KG1 (cell line): ENCODE measurements around the gene CRYGB.
"Not testable (repeated sequence)": the region's sequence is repeated elsewhere in the genome, so short reads cannot be mapped to it uniquely, and the experiment has no call there.

Experiments
- DNase-seq: peaks from one replicate; lab custom pipeline; 2025; lab: John Stamatoyannopoulos, UW

Gene CRYGB

DNA sequence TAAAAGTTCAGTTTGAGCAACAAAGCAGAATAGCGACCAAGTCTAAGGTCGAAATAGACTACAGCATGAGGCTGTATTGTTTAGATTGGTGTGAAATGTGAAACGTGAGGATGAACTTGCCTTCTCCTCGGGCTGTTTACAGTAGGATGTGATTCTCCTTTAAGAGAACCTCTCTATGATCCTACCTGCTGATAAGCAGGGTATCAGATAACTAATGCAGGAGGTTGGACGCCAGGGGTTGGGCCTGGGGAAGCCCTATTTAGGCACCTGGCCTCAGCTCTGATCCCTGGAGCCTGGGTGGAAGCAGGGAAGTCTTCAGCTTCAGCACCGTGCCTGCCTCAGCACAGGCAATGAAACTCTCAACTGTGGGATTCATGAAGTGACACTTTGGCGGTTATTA is 33.0 kb downstream of the CRYGB start:
- DNase-seq: no peak

DNA sequence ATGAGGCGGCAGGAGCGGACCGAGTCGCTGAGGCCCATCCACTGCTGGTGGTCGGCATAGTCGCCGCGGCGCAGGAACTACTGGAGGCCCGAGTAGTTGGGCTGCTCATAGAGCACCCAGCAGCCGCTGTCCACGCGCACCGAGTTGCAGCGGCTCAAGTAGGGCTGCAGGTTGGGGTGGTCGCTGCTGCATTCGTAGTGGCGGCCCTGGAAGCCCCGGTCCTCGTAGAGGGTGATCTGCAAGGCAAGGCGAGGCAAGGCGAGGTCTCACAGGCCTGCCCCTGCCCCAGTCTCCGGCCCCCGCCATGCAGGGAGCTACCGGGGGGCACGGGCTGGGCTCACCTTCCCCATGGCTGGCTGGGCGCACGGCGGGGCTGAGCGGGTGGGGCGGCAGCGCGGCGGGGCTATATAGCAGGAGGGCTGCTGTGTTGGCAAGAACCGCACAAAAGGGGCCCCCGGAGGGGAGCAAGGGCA is 33.6 kb downstream of the CRYGB start:
- DNase-seq: not testable (repeated sequence)

DNA sequence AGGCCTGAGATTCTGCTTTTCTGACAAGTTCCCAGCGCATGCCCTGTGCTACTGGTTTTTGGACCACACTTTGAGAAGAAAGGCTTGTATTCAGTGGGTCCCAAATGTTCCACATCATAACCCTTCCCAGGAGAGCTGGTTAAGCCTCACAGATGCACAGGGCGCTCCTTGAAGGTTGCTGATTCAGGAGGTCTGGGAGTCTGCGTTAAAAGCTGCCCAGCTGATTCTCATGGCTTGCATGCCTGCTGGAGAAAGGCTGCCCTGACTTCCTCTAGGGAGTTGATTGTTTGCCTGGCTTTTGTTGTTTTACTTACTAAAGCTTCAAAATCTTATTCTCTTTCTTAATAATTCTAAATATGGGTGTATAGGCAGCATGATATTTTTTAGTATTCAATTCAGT is 42.3 kb downstream of the CRYGB start:
- DNase-seq: no peak

DNA sequence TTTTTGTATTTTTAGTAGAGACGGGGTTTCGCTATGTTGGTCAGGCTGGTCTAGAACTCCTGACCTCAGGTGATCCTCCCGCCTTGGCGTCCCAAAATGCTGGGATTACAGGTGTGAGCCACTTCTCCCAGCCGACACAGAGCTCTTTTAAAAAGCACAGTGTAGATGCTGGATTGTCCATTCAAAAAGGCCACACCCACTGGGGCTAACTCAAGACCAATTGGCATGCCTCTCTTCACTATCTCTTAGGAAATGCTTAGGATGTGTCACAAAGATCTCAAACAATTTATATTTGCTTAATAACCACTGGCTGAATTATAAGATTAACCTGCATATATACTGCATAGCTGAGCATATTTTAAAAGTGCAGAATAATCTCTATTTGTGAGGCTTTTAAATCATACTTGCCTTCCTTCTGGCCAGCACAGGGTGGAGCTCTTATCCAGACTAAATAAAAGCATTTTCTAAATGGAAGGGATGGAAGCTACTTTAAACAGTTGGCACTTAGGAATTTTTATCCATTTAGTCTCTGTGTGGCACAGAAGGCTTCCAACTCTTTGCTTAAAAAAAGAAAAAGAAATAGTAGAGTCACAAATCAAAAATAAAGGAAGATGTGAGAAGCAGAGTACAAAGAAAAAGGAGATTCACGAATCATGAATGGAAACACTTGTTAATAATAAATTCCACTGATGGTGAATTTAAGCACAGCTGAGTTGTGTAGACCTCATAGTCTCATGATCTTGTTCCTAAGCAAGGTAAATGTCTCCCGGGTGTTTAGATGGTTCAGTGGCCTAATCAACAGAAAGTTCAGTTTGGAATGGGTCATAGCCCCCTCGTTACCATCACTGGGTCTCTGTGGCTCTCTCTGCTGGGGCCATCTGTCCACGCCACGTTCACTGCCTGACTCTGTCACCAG is 44.0 kb downstream of the CRYGB start:
- DNase-seq: no peak

DNA sequence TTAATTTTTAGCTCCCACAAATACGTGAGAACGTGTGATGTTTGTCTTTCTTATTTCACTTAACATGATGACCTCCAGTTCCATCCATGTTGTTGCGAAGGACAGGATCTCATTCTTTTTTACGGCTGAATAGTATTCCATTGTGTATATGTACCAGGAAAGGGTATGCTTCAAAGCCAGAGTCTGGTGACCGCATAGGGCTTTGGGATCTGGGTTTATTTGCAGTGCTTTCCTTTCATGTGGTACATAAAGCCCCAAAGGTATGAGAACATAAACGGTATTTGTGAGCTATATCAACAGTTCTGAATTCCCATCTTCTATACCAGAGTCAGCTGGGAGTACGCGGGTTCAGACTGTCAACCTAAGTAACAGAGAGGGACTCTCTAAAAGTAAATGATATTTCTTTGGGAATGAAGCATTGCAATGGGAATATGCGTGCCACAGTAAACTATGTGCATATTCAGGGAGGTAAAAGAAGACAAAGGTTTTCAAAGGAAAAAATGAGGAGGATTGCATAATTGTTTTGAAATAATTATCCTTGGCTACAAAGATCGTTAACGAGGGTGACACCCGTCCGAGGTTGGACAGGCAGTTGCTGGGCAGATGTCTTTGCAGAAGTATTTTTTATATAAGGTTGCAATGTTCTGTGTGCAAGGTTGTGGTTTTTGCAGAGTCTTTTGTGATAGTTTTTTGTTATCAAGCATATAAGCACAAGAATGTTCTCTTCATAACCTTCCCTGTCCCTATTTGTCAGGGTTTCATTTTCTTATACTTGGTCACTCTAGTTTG is 46.1 kb downstream of the CRYGB start:
- no peak for DNase-seq

DNA sequence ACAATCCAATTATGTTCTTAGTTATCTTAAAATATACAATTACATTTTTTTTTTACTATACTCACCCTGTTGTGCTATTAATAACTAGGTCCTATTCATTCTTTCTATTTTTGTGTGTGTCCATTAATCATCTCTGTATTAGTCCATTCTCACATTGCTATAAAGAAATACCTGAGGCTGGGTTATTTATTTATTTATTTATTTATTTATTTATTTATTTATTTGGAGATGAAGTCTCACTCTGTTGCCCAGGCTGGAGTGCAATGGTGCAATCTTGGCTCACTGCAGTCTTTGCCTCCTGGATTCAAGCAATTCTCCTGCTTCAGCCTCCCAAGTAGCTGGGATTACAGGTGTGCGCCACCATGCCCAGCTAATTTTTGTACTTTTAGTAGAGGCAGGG is 47.3 kb downstream of the CRYGB start:
- DNase-seq: not testable (repeated sequence)

DNA sequence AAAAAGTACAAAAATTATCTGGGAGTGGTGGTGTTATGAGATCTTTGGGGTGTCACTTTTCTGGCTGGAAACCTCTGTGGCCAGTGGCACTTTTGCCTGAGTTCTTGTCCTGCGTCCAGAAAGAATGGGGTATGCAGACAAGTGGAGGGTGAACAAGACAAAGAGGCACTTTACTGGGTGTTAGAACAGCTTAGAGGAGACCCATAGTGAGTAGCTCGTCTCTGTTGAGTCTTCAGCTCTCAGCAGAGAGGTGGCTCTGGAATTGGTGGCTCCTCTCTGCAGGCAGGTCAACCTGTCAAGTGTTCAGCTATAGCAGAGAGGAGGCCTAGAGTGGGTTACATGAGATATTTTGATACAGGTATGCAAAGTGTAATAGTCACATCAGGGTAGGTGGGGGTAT is 47.7 kb downstream of the CRYGB start:
- no peak for DNase-seq

DNA sequence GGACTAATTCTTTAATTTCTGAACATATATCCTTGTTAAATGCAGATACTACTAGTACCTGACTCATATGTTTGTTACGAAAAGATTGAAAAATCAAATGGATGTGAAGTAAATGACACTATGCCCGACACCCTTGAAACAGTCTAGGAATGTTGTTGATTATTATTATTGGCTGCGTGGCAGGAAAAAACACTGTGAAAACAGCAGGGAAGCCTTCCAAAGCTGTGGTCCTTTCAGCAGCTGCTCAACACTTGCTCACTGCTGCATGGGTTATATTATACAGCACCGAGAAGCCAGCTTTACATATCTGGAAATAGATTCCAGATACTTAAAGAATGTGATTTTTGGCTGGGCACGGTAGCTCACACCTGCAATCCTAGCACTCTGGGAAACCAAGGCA is 48.2 kb downstream of the CRYGB start:
- no peak for DNase-seq

DNA sequence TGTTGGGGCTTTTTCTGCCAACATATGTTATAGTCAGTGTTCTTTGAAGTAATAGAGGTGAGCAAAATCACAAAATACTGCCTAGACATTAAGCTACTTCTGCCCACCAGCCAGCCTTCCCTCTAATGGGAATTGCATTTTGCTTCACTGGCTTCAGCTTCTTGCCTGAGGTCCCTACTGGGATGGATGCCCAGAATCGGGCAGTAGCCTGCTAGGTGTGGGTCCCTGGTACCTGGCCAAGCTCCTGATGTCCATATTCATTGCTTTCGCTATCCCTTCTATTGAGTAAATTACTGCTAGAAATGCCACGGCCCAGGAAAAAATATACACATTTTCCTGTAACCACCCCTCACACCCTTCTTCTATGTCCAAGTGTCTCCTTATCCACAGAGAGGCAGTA is 48.6 kb downstream of the CRYGB start:
- DNase-seq: no peak

DNA sequence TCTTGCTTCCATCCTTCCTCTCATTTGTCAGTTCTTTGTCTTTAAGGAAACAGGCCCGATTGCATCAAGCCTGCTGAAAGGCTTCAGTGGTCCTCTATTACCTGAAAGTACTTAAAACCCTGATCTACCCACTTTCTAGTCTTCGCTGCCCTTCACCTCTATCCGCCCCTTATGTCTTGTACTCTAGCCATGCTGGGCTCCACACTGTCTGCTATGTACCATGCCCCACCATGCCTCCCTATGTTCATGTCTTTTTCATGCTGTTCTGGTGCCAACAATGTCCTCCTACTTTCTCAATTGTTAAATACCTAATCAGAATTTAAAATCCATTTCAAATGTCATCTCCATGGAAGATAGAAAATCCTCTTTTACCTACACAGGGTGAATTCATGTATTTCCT is 49.9 kb downstream of the CRYGB start:
- DNase-seq: no peak

DNA sequence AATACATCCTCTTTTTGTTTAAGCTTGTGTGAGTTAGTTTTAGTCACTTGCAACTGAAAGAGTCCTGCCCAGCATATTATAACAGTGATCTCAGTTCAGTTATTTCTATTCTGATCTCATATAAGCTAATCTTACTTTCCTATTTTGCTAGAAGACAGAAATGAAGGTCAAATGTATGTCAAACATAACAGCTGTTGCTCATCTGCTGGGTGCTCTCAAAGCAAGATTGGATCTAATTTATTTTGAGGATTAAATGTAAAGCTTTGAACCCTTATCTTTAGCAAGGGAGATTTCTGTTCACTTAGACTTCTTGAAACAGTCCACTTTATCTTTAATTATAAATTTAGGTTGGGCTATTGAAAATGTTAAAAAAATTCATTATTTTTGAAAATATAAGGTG is 52.8 kb downstream of the CRYGB start:
- DNase-seq: no peak
